ENCODE results near the gene XIAP.

GRCh38 chrX:123884809-123885408 lies 25.1 kb downstream of the XIAP start:
- no peak for TF ChIP-seq CTCF (IDR thresholded peaks at IDR 0.05)
- TF ChIP-seq POLR2A (IDR thresholded peaks at IDR 0.05) = no peak
